Endothelial cell of umbilical vein (primary cell): ENCODE data around the gene RBM18. TPM values are rescaled to one million over a fixed set of nuclear protein-coding genes. Genes with fewer than 3 reads are reported as not detected.

ENCODE experiments used
- BruUV-seq: library from RNA; stranded (reverse); fragments of 400-500 nt; replicated peaks from 2 replicates; lab custom pipeline; 2021; lab: Mats Ljungman, UMichigan
- CTCF ChIA-PET: fragments of 300-600, 350-600 bp; sonication (Branson Sonifier 250); formaldehyde crosslinking; loops from one replicate; lab custom pipeline; 2021; ENCODE audit warnings: antibody characterized with exemption, inconsistent platforms; lab: Charles Lee
- POLR2A ChIA-PET: fragments of 300-600, 350-600 bp; sonication (Branson Sonifier 250); formaldehyde crosslinking; loops from one replicate; lab custom pipeline; 2021; ENCODE audit warnings: antibody characterized with exemption, inconsistent platforms; lab: Charles Lee
- DNase-seq: peaks from one replicate; pipeline ENCODE4 v3.0.0-alpha.2; 2011; ENCODE audit warnings: low read depth, low spot score
- FAIRE-seq: peaks from 2 replicates; lab custom pipeline; 2011; peaks lifted over from hg19 to GRCh38; lab: Jason Lieb, UNC
- H2AFZ ChIP-seq: 2 replicates; pipeline ENCODE4 v1.6.0; 2012; ENCODE audit warnings: low read depth, low read length, control low read depth, inconsistent platforms
- H3K27ac ChIP-seq: 2 replicates; pipeline ENCODE4 v1.5.1; 2011; ENCODE audit warnings: low read depth, mild to moderate bottlenecking, control low read depth, low read length, moderate library complexity; ENCODE audit not compliant: insufficient read depth
- H3K27me3 ChIP-seq, 2 experiments: 2 replicates each; pipeline versions ENCODE4 v1.6.0 to v1.6.1; 2011; ENCODE audit warnings: low read length in 2 of 2, mixed read lengths in 1 of 2; ENCODE audit not compliant: control insufficient read depth in 2 of 2, insufficient read depth in 2 of 2
- H3K36me3 ChIP-seq, 2 experiments: 2 replicates in 1 of 2; 3 replicates in 1 of 2; pipeline ENCODE4 v1.5.1; 2011; ENCODE audit warnings: low read length in 2 of 2, mild to moderate bottlenecking in 1 of 2, moderate library complexity in 1 of 2; ENCODE audit not compliant: control insufficient read depth in 2 of 2, insufficient read depth in 2 of 2; ENCODE audit errors: extremely low read depth in 1 of 2
- H3K4me1 ChIP-seq: 3 replicates; pipeline ENCODE4 v1.5.1; 2011; ENCODE audit warnings: mild to moderate bottlenecking, low read length; ENCODE audit not compliant: control insufficient read depth, insufficient read depth; ENCODE audit errors: extremely low read depth
- H3K4me2 ChIP-seq: 2 replicates; pipeline ENCODE4 v1.6.1; 2011; ENCODE audit warnings: low read length, control low read depth, mixed read lengths; ENCODE audit not compliant: insufficient read depth
- H3K4me3 ChIP-seq, 3 experiments: fragments of 200-600 bp in 1 of 3; sonication (generic), shearing (Covaris generic) in 1 of 3; replicated peaks in 1 of 3; 2 replicates each; pipeline ENCODE4 v1.5.1; 2011 to 2016; ENCODE audit warnings: control low read depth in 3 of 3, low read length in 3 of 3, mild to moderate bottlenecking in 2 of 3, inconsistent platforms in 1 of 3, low read depth in 1 of 3, moderate library complexity in 1 of 3; ENCODE audit not compliant: insufficient read depth in 1 of 3
- H3K79me2 ChIP-seq: 2 replicates; pipeline ENCODE4 v1.6.0; 2012; ENCODE audit warnings: low read length, inconsistent platforms; ENCODE audit not compliant: control insufficient read depth, insufficient read depth
- H3K9ac ChIP-seq: replicated peaks from 2 replicates; pipeline ENCODE3; 2011; ENCODE audit warnings: low read length, control low read depth; ENCODE audit not compliant: insufficient read depth; ENCODE audit errors: extremely low read depth
- H3K9me1 ChIP-seq: replicated peaks from 3 replicates; pipeline ENCODE4 v1.6.0; 2011; ENCODE audit warnings: mild to moderate bottlenecking, low read length; ENCODE audit not compliant: control insufficient read depth, insufficient read depth; ENCODE audit errors: extremely low read depth
- H3K9me3 ChIP-seq: replicated peaks from 2 replicates; pipeline ENCODE4 v1.5.1; 2012; ENCODE audit warnings: low read length, inconsistent platforms; ENCODE audit not compliant: control insufficient read depth, insufficient read depth
- H4K20me1 ChIP-seq: replicated peaks from 2 replicates; pipeline ENCODE3; 2011; ENCODE audit warnings: mild to moderate bottlenecking, low read length; ENCODE audit not compliant: control insufficient read depth, insufficient read depth; ENCODE audit errors: extremely low read depth
- CTCF ChIP-seq, 2 donors: IDR thresholded peaks; 1 replicate in 1 of 2; 2 replicates in 1 of 2; pipeline ENCODE4 v1.5.1; 2011; ENCODE audit warnings: low read length in 2 of 2, mild to moderate bottlenecking in 2 of 2, moderate library complexity in 2 of 2, control low read depth in 1 of 2, inconsistent platforms in 1 of 2, low read depth in 1 of 2; ENCODE audit not compliant: insufficient read depth in 1 of 2; ENCODE audit errors: extremely low read depth in 1 of 2
- EZH2 ChIP-seq: IDR thresholded peaks from 2 replicates; pipeline ENCODE4 v1.6.1; 2012; ENCODE audit warnings: borderline replicate concordance, low read depth, mild to moderate bottlenecking, moderate library complexity, low read length, inconsistent platforms; ENCODE audit not compliant: severe bottlenecking
- FOS ChIP-seq: IDR thresholded peaks from 2 replicates; pipeline ENCODE4 v1.6.1; 2011; ENCODE audit warnings: mild to moderate bottlenecking, low read length, moderate library complexity, borderline replicate concordance; ENCODE audit not compliant: insufficient read depth
- GATA2 ChIP-seq: IDR thresholded peaks from 2 replicates; pipeline ENCODE4 v1.7.0; 2011; ENCODE audit warnings: low read depth, mild to moderate bottlenecking, moderate library complexity, mixed read lengths, low read length; ENCODE audit not compliant: insufficient read length, insufficient read depth
- JUN ChIP-seq: IDR thresholded peaks from 2 replicates; pipeline ENCODE4 v1.6.1; 2011; ENCODE audit warnings: borderline replicate concordance, low read depth; ENCODE audit not compliant: insufficient read length, insufficient read depth
- MAX ChIP-seq: IDR thresholded peaks from 2 replicates; pipeline ENCODE4 v1.6.1; 2011; ENCODE audit not compliant: insufficient read depth, insufficient read length
- MYC ChIP-seq: IDR thresholded peaks from one replicate; pipeline ENCODE4 v1.6.1; 2011; ENCODE audit warnings: mild to moderate bottlenecking, low read depth, low read length
- POLR2A ChIP-seq: IDR thresholded peaks from 2 replicates; pipeline ENCODE4 v1.6.1; 2012; ENCODE audit warnings: low read depth, mild to moderate bottlenecking, control low read depth, low read length
- POLR2AphosphoS5 ChIP-seq: IDR thresholded peaks from 2 replicates; pipeline ENCODE4 v1.6.1; 2012; ENCODE audit warnings: low read depth, mild to moderate bottlenecking, control low read depth, low read length, moderate library complexity; ENCODE audit not compliant: insufficient read depth
- dilution Hi-C: fragments of 300-500 bp; cut with MboI; formaldehyde crosslinking; loops from one replicate; pipeline ENCODE4 v1.15.0; 2019; ENCODE audit warnings: low sequenced_read_pairs; ENCODE audit not compliant: extremely low pct_ligation_motif_present
- intact Hi-C: fragments of 100-400 bp; cut with micrococcal nuclease; formaldehyde crosslinking; loops from one replicate; pipeline ENCODE4 v1.10.0; 2022
- polyA plus RNA-seq, 4 experiments: library from polyadenylated mRNA; depleted of rRNA in 3 of 4; stranded (reverse) in 3 of 4; unstranded in 1 of 4; fragments of >200 nt; gene quantifications; 2 replicates each; pipeline versions ENCODE4 v1.2.1 to v1.2.3, GENCODE V29; 2011 to 2012; ENCODE audit warnings: missing spikeins in 1 of 4
- total RNA-seq: library from RNA; stranded (reverse); gene quantifications from 2 replicates; pipeline ENCODE4 v1.2.3, GENCODE V29; 2021

The RBM18 gene
- total and polyA plus RNA-seq, 2 donors (not counting 3 experiments of a cell fraction or from before 2014, with no cell fraction given), result 7.9 to 26.9 TPM

- FAIRE-seq, result no peak
Observed at GRCh38 chr9:122209451-122209850, 55.2 kb downstream of the RBM18 start.

More at GRCh38 chr9:122209451-122209850, 55.2 kb downstream of the RBM18 start:
- no peak for DNase-seq
- TF ChIP-seq FOS (no peak), MYC (no peak), EZH2 (no peak), CTCF (IDR thresholded peaks at IDR 0.05; ENCODE audit: extremely low read depth in 1 of 2, insufficient read depth in 1 of 2, low read depth in 1 of 2, low read length in 2 of 2) (no peak), POLR2AphosphoS5 (no peak), POLR2A (no peak), JUN (no peak), GATA2 (no peak), MAX (no peak)
- dilution Hi-C loops, result no loop called here
- H3K4me1 ChIP-seq, result no peaks in the 10 kb centered on the region
- H3K9me1 ChIP-seq, result no peaks in the 10 kb centered on the region
- CTCF ChIA-PET, result interaction anchor here (0.5 to 1.4 kb wide), 2 partner anchors 86 to 665 kb away, joined by 4 to 5 read pairs; no protein-coding TSS in a partner anchor
- H3K4me3 ChIP-seq, result no peak overlapping the region
- POLR2A ChIA-PET, result interaction anchor here (0.7 kb wide), 1 partner anchor 141 kb away, joined by 5 read pairs; no protein-coding TSS in a partner anchor
- no peaks in the 10 kb centered on the region for H3K79me2 ChIP-seq
- no peaks in the 10 kb centered on the region for H3K9me3 ChIP-seq
- H3K4me2 ChIP-seq, result no peak overlapping the region
- H2AFZ ChIP-seq, result no peak overlapping the region
- H3K9ac ChIP-seq, result no peak overlapping the region
- no peak overlapping the region for H3K27ac ChIP-seq
- no TSS peak for BruUV-seq
- intact Hi-C loops, result no loop called here
- H4K20me1 ChIP-seq, result no peaks in the 10 kb centered on the region
- peaks cover 0 to 18% of the 10 kb centered on the region in 2 experiments for H3K27me3 ChIP-seq
- no peaks in the 10 kb centered on the region for H3K36me3 ChIP-seq
